ENCODE data around the gene SLC22A23. TPM values are rescaled to one million over a fixed set of nuclear protein-coding genes. Genes with fewer than 3 reads are reported as not detected.

SLC22A23 gene
- total and polyA plus RNA-seq, 2 donors, result 7.0 to 16.4 TPM

DNA sequence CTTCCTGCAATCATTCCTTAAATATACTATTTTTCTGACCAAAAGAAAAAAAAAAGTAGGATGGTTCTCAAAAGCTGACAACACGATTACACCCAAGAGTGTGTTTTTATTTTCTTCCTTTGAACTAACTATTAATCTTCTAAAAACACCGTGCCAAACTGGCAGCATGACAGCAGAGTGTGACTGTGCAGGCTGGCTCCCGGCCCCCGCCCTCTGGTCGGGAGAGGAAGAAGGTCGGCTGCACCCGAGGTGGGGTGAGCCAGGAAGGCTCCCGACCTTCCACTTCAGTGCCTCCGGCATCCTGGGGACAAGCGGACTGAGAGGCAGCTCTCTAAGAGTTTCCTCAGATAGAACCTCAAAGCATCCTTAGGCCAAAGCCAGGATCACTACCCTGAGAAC is 29.2 kb downstream of the SLC22A23 start:
- Histone ChIP-seq H3K9me3 (ENCODE audit: control insufficient read depth in 2 of 2, insufficient read depth in 1 of 2, low read length in 1 of 2) (no peaks in the 10 kb centered on the region), H3K4me3 (ENCODE audit: low read length in 2 of 2) (no peak overlapping the region), H3K27ac (ENCODE audit: low read depth in 1 of 2, low read length in 1 of 2) (peak overlapping the region; percentile 47 to 78), H3K27me3 (ENCODE audit: control insufficient read depth in 2 of 2, insufficient read depth in 1 of 2, low read length in 1 of 2) (peaks cover 0 to 2% of the 10 kb centered on the region in 2 donors), H3K36me3 (ENCODE audit: control insufficient read depth in 2 of 2, insufficient read depth in 2 of 2, low read length in 1 of 2) (no peaks in the 10 kb centered on the region), H3K4me1 (ENCODE audit: control insufficient read depth in 2 of 2, insufficient read depth in 2 of 2, low read length in 2 of 2) (peaks cover 0 to 26% of the 10 kb centered on the region in 2 donors)
- no peak for DNase-seq (ENCODE audit: low read depth in 6 of 9, low spot score in 9 of 9)
- WGBS, result 54% methylated on average over 10 of the region's 10 CpGs

DNA sequence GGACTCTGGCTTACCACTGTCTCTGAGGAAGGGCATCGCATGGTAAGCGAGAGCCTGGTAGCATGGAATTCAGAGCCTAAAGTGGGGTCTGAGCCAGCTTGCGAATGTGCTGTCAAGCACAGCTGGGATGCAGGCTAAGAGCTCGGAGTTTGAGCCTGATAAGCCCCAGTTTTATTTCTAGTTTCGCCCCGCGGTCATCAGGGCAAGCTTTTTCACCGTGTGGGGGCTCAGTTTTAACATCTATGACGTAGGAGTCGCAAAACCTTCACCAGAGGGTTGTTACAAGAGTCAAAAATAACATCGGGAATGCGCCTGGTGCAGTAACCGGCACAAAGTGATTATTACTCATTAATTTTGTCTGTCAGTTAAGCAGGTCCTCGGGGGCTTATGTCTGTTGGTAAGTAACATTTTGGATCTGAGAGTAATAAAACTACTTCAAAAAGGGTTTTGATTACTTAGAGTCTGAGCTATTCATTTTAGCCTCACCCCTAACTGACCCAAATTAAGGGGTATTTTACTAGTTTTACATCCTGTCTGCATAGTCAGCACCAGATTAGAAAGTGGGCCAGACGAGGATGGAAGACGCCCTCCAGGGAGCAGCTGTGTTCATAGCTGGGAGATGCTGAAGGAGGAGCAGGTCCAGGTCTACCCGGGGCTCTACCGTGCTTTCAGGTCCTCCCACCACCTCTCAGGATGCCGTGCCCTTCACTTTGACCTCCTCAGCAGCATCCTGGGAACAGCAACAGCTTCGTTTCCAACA is 29.7 kb downstream of the SLC22A23 start:
- DNase-seq (ENCODE audit: low read depth in 6 of 9, low spot score in 9 of 9), result no peak
- Histone ChIP-seq H3K27ac (ENCODE audit: low read depth in 1 of 2, low read length in 1 of 2) (peak overlapping the region; percentile 1 to 78), H3K4me1 (ENCODE audit: control insufficient read depth in 2 of 2, insufficient read depth in 2 of 2, low read length in 2 of 2) (peaks cover 0 to 26% of the 10 kb centered on the region in 2 donors), H3K4me3 (ENCODE audit: low read length in 2 of 2) (no peak overlapping the region), H3K27me3 (ENCODE audit: control insufficient read depth in 2 of 2, insufficient read depth in 1 of 2, low read length in 1 of 2) (peaks cover 2% of the 10 kb centered on the region in 2 donors), H3K9me3 (ENCODE audit: control insufficient read depth in 2 of 2, insufficient read depth in 1 of 2, low read length in 1 of 2) (no peaks in the 10 kb centered on the region), H3K36me3 (ENCODE audit: control insufficient read depth in 2 of 2, insufficient read depth in 2 of 2, low read length in 1 of 2) (no peaks in the 10 kb centered on the region)
- WGBS, result 84% methylated on average over 20 of the region's 20 CpGs

DNA sequence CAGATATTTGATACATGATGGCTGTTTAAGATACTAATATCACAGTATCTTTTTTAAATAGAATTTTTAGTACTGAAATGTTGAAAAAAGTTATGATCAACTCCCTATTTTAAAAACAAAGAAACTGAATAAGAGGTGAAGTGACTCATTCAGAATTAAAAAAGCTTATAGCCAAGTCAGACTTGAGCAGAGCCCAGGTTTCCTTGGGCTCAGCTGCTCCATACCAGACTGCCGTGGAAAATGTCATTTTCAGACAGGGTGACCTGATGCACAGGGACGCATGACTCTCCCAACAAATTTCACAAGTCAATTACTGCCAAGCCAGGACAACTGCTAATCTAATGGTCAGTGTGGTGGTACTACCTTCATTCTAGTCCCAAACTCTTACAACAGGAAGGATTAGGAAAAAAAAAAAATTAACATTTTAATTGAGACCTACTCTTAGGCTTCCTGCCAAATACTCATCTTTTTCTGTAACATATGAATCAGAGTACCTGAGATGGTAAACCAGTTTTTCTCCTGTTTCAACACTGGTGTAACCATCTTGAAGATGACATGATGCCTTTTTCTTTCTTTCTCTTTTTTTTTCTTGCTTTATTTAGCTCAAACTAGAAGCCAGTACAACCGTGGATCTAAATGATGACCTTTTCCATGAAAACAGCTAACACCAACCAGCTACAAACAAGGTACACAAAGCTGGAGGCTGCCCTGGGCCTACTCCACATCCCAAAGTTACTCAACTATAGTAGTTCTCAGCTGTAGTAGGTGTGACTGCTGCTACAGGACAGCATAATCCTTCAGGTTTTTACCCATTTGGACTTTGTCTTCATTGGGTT is 30.5 kb downstream of the SLC22A23 start:
- no peak overlapping the region for H3K4me3 ChIP-seq (ENCODE audit: low read length in 2 of 2)
- H3K27me3 ChIP-seq (ENCODE audit: control insufficient read depth in 2 of 2, insufficient read depth in 1 of 2, low read length in 1 of 2), result peaks cover 2% of the 10 kb centered on the region in 2 donors
- H3K36me3 ChIP-seq (ENCODE audit: control insufficient read depth in 2 of 2, insufficient read depth in 2 of 2, low read length in 1 of 2), result no peaks in the 10 kb centered on the region
- peak overlapping the region; percentile 1 to 38 for H3K27ac ChIP-seq (ENCODE audit: low read depth in 1 of 2, low read length in 1 of 2)
- DNase-seq (ENCODE audit: low read depth in 6 of 9, low spot score in 9 of 9), result no peak
- 95% methylated on average over 3 of the region's 3 CpGs for WGBS
- H3K4me1 ChIP-seq (ENCODE audit: control insufficient read depth in 2 of 2, insufficient read depth in 2 of 2, low read length in 2 of 2), result peaks cover 0 to 22% of the 10 kb centered on the region in 2 donors
- no peaks in the 10 kb centered on the region for H3K9me3 ChIP-seq (ENCODE audit: control insufficient read depth in 2 of 2, insufficient read depth in 1 of 2, low read length in 1 of 2)

DNA sequence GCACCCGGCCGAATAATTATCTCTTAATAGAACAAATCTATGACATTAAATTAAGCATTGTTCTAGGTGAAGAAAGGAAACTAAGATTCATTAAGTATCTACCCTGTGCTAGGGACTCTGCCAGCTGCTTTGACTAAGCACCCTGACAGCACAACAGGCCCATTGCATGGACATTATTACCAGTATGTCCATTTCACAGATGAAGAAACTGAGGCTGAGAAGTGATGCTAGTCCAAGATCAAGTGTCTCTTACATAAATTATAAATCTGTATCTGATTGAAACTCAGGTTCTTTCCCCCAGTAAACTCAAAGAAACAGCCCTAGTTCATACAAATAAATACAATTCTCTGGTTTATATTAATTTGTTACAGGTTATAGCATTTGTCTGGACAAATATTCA is 31.3 kb downstream of the SLC22A23 start:
- Histone ChIP-seq H3K27ac (ENCODE audit: low read depth in 1 of 2, low read length in 1 of 2) (no peak overlapping the region), H3K4me1 (ENCODE audit: control insufficient read depth in 2 of 2, insufficient read depth in 2 of 2, low read length in 2 of 2) (peaks cover 0 to 18% of the 10 kb centered on the region in 2 donors)

DNA sequence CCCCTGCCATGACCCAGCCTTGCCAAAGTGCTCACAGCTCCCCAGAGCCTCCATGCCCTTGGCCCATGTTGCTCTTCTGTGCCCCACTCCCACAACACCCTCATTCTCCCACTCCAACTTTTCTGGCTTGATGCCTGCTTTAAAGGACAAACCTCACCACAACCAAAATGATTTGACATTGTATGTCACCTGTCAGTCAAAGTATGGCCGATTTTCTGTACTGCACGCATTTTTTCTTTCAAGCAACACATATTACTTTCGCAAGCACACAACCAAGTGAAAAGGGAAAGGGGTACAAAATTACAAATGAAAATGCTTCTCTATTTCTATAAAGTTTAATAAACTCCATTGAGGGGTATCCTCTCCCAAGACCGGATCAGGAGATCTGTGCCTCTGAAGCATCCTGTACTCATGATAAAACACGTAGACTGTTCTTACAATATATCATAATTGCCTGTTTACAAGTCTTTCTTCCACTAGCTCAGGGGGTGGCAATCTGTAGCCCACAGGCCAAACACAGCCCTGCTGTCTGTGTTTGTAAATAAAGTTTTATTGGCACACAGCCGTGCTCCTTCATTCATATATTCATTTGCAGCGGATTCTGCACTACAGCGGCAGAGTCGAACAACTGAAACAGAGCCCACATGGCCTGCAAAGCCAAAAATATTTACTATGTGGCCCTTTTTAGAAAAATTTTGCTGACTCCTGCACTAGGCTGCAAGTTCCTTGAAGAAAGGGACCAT is 32.5 kb downstream of the SLC22A23 start:
- Histone ChIP-seq H3K4me3 (ENCODE audit: low read length in 2 of 2) (no peak overlapping the region), H3K27ac (ENCODE audit: low read depth in 1 of 2, low read length in 1 of 2) (peak overlapping the region in 1 of 2 donors; percentile 54), H3K9me3 (ENCODE audit: control insufficient read depth in 2 of 2, insufficient read depth in 1 of 2, low read length in 1 of 2) (no peaks in the 10 kb centered on the region), H3K36me3 (ENCODE audit: control insufficient read depth in 2 of 2, insufficient read depth in 2 of 2, low read length in 1 of 2) (no peaks in the 10 kb centered on the region), H3K4me1 (ENCODE audit: control insufficient read depth in 2 of 2, insufficient read depth in 2 of 2, low read length in 2 of 2) (peaks cover 0 to 21% of the 10 kb centered on the region in 2 donors), H3K27me3 (ENCODE audit: control insufficient read depth in 2 of 2, insufficient read depth in 1 of 2, low read length in 1 of 2) (peaks cover 2% of the 10 kb centered on the region in 2 donors)
- DNase-seq (ENCODE audit: low read depth in 6 of 9, low spot score in 9 of 9), result no peak
- 98% methylated on average over 9 of the region's 9 CpGs for WGBS

More for the DNA sequence above, 31.3 kb downstream of the SLC22A23 start:
- peaks cover 2% of the 10 kb centered on the region in 2 donors for H3K27me3 ChIP-seq (ENCODE audit: control insufficient read depth in 2 of 2, insufficient read depth in 1 of 2, low read length in 1 of 2)
- H3K4me3 ChIP-seq (ENCODE audit: low read length in 2 of 2), result no peak overlapping the region
- WGBS, result 98% methylated on average over 2 of the region's 2 CpGs
- no peaks in the 10 kb centered on the region for H3K9me3 ChIP-seq (ENCODE audit: control insufficient read depth in 2 of 2, insufficient read depth in 1 of 2, low read length in 1 of 2)
- H3K36me3 ChIP-seq (ENCODE audit: control insufficient read depth in 2 of 2, insufficient read depth in 2 of 2, low read length in 1 of 2), result no peaks in the 10 kb centered on the region
- DNase-seq (ENCODE audit: low read depth in 6 of 9, low spot score in 9 of 9), result no peak

DNA sequence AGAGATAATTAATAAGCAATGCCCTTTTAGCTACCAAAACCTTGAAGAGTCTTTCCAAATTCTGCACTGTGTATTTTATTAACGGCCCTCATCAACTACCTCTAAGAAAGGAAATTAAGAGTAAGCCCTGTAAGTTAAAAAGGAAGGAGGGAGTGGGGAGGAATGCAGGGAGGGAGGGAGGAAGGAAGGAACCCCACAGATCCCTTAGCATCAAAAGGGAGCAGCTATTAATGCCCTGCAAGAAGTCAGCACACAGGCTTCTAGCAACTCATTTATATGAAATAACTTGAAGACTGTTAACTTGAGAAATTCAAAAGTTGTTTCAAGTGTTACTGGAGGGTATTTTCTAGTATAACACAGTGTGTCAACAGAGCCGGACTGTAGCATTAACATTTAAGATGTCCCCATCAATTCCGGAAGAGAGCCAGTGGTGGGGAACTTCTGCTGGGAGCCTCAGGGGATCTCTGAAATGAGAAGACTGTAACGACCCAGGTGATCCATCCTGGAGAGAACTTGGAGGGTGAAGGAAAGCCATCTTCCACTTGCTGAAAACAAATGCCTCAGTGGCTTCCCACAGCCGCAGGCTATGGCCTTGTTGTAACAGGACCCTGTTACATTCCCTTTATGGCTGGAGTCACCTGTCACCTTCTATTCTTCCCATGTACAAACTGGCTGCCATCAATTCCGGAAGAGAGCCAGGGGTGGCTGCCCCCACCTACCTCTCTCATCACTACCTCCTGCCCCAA is 33.2 kb downstream of the SLC22A23 start:
- Histone ChIP-seq H3K27me3 (ENCODE audit: control insufficient read depth in 2 of 2, insufficient read depth in 1 of 2, low read length in 1 of 2) (peaks cover 2% of the 10 kb centered on the region in 2 donors), H3K36me3 (ENCODE audit: control insufficient read depth in 2 of 2, insufficient read depth in 2 of 2, low read length in 1 of 2) (no peaks in the 10 kb centered on the region), H3K9me3 (ENCODE audit: control insufficient read depth in 2 of 2, insufficient read depth in 1 of 2, low read length in 1 of 2) (no peaks in the 10 kb centered on the region), H3K4me3 (ENCODE audit: low read length in 2 of 2) (no peak overlapping the region), H3K4me1 (ENCODE audit: control insufficient read depth in 2 of 2, insufficient read depth in 2 of 2, low read length in 2 of 2) (peaks cover 0 to 25% of the 10 kb centered on the region in 2 donors), H3K27ac (ENCODE audit: low read depth in 1 of 2, low read length in 1 of 2) (peak overlapping the region in 1 of 2 donors; percentile 79)
- no peak for DNase-seq (ENCODE audit: low read depth in 6 of 9, low spot score in 9 of 9)
- WGBS, result 91% methylated on average over 6 of the region's 6 CpGs

DNA sequence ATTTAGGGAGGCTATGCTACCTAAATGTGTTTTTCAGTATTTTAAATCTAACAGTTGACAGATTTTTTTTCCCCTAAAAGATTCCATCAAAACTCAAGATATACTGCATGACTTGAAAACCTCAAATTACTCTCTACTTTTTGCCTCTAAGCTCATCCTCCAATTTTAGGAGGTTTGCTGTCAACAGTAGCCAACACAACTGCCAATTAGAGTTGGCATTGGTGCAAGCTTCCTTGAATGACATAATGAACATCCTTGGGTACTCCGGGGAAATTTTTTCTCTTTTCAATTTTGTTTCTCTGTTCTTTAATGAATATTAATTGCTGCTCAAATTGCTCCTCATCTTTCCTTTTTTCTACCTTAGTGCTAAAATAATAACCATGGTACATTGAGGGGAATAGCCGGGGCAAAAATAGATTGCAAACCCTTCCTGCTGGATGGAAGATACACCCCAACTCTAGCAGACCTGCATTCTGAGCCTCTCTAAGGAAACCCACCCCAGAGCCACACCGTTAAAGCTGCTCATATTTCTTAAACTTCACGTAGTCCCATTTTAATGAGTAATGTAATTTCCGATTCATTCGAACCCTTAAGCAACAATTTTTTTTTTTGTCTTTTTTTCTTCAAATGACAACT is 34.3 kb downstream of the SLC22A23 start:
- H3K36me3 ChIP-seq (ENCODE audit: control insufficient read depth in 2 of 2, insufficient read depth in 2 of 2, low read length in 1 of 2), result no peaks in the 10 kb centered on the region
- WGBS, result 95% methylated on average over 6 of the region's 6 CpGs
- H3K9me3 ChIP-seq (ENCODE audit: control insufficient read depth in 2 of 2, insufficient read depth in 1 of 2, low read length in 1 of 2), result no peaks in the 10 kb centered on the region
- peaks cover 0 to 21% of the 10 kb centered on the region in 2 donors for H3K4me1 ChIP-seq (ENCODE audit: control insufficient read depth in 2 of 2, insufficient read depth in 2 of 2, low read length in 2 of 2)
- H3K27me3 ChIP-seq (ENCODE audit: control insufficient read depth in 2 of 2, insufficient read depth in 1 of 2, low read length in 1 of 2), result peaks cover 2% of the 10 kb centered on the region in 2 donors
- no peak for DNase-seq (ENCODE audit: low read depth in 6 of 9, low spot score in 9 of 9)
- no peak overlapping the region for H3K4me3 ChIP-seq (ENCODE audit: low read length in 2 of 2)
- H3K27ac ChIP-seq (ENCODE audit: low read depth in 1 of 2, low read length in 1 of 2), result peak overlapping the region in 1 of 2 donors; percentile 79

DNA sequence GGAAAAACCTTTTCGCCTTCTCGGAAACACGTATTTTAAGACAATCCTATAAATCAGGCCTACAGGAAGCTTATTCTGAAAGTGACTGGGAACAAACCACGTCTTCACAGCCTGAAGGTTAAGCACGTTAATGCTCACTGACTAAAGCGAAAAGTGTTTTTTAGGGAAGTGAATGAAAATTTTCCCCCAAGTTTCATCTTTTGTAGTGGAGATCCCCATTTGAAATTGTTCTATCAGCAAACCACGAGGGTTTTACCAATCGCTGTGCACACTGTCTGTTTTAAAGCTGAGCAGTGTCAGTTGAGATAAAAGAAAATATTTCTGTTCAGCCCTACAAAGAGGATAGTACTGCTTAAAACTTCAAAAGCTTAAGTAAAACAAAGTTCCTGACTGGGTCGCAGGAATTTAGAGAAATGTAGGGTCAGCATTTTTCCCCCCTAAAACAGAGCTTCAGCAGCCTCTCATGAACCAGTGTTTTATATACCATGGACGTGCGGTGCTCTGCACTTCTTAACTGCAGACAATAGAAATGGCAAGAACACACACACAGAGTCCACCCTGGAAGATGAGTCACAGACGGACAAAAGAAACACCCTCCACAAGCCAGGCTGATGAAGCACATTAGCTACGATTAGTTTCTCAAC is 34.9 kb downstream of the SLC22A23 start:
- H3K4me3 ChIP-seq (ENCODE audit: low read length in 2 of 2), result no peak overlapping the region
- peak overlapping the region; percentile 9 to 79 for H3K27ac ChIP-seq (ENCODE audit: low read depth in 1 of 2, low read length in 1 of 2)
- no peaks in the 10 kb centered on the region for H3K9me3 ChIP-seq (ENCODE audit: control insufficient read depth in 2 of 2, insufficient read depth in 1 of 2, low read length in 1 of 2)
- peaks cover 2% of the 10 kb centered on the region in 2 donors for H3K27me3 ChIP-seq (ENCODE audit: control insufficient read depth in 2 of 2, insufficient read depth in 1 of 2, low read length in 1 of 2)
- peaks cover 0 to 23% of the 10 kb centered on the region in 2 donors for H3K4me1 ChIP-seq (ENCODE audit: control insufficient read depth in 2 of 2, insufficient read depth in 2 of 2, low read length in 2 of 2)
- DNase-seq (ENCODE audit: low read depth in 6 of 9, low spot score in 9 of 9), result peak in 1 of 9 donors; percentile 27
- no peaks in the 10 kb centered on the region for H3K36me3 ChIP-seq (ENCODE audit: control insufficient read depth in 2 of 2, insufficient read depth in 2 of 2, low read length in 1 of 2)
- WGBS, result 59% methylated on average over 13 of the region's 13 CpGs

Measured in thymus (tissue), 11 donors.